Skeletal muscle tissue (tissue), 4 donors: ENCODE measurements around the gene PLOD2. TPM values are rescaled to one million over a fixed set of nuclear protein-coding genes. Genes with fewer than 3 reads are reported as not detected.

Experiments
- H3K27ac ChIP-seq: one replicate; pipeline ENCODE4 v1.7.0; 2013; ENCODE audit warnings: mild to moderate bottlenecking, low read depth, low read length, inconsistent platforms
- H3K27me3 ChIP-seq, 3 donors: one replicate each; pipeline ENCODE4 v1.7.0; 2013; ENCODE audit warnings: low read length in 3 of 3; ENCODE audit not compliant: control insufficient read depth in 3 of 3, insufficient read depth in 3 of 3
- H3K36me3 ChIP-seq, 3 donors: one replicate each; pipeline ENCODE4 v1.7.0; 2013; ENCODE audit warnings: low read length in 3 of 3; ENCODE audit not compliant: control insufficient read depth in 3 of 3, insufficient read depth in 3 of 3
- H3K4me1 ChIP-seq, 3 donors: one replicate each; pipeline ENCODE4 v1.7.0; 2013; ENCODE audit warnings: low read length in 3 of 3, mild to moderate bottlenecking in 3 of 3; ENCODE audit not compliant: control insufficient read depth in 3 of 3, insufficient read depth in 3 of 3
- H3K4me3 ChIP-seq, 3 donors: one replicate each; pipeline ENCODE4 v1.7.0; 2013; ENCODE audit warnings: low read length in 3 of 3
- H3K9ac ChIP-seq, 3 donors: one replicate each; pipeline ENCODE4 v1.7.0; 2013; ENCODE audit warnings: low read length in 3 of 3, mild to moderate bottlenecking in 3 of 3, moderate library complexity in 2 of 3, low read depth in 1 of 3
- H3K9me3 ChIP-seq, 3 donors: one replicate each; pipeline ENCODE4 v1.7.0; 2013; ENCODE audit warnings: low read length in 3 of 3; ENCODE audit not compliant: control insufficient read depth in 3 of 3
- total RNA-seq: library from RNA; depleted of rRNA; stranded (reverse); fragments of >200 nt; gene quantifications from one replicate; pipeline ENCODE4 v1.2.3, GENCODE V29; 2014
- donor health status: Osteomylitis.

Gene PLOD2
- total RNA-seq, 1 donor from 2014 or later = 22.4 TPM

GRCh38 chr3:146131616-146132410 lies 29.2 kb downstream of the PLOD2 start:
- Histone ChIP-seq H3K4me1 (peaks cover 0 to 4% (median 0%) of the 10 kb centered on the region in 3 donors), H3K27me3 (no peaks in the 10 kb centered on the region), H3K9ac (no peak overlapping the region), H3K27ac (no peak overlapping the region), H3K36me3 (no peaks in the 10 kb centered on the region), H3K9me3 (no peaks in the 10 kb centered on the region), H3K4me3 (no peak overlapping the region)

- no peak overlapping the region for H3K4me3 ChIP-seq
- peaks cover 0 to 4% (median 0%) of the 10 kb centered on the region in 3 donors for H3K4me1 ChIP-seq
- H3K36me3 ChIP-seq = no peaks in the 10 kb centered on the region
- H3K27ac ChIP-seq = no peak overlapping the region
- no peak overlapping the region for H3K9ac ChIP-seq
- H3K9me3 ChIP-seq = no peaks in the 10 kb centered on the region
- no peaks in the 10 kb centered on the region for H3K27me3 ChIP-seq
These were observed 30.1 kb downstream of the PLOD2 start for GRCh38 chr3:146130881-146131371.

GRCh38 chr3:146129750-146130149 lies 31.2 kb downstream of the PLOD2 start:
- Histone ChIP-seq H3K4me3 (no peak overlapping the region), H3K27me3 (no peaks in the 10 kb centered on the region), H3K27ac (no peak overlapping the region), H3K4me1 (peaks cover 0 to 4% (median 0%) of the 10 kb centered on the region in 3 donors), H3K9ac (no peak overlapping the region), H3K36me3 (no peaks in the 10 kb centered on the region), H3K9me3 (no peaks in the 10 kb centered on the region)

GRCh38 chr3:146128939-146129338 lies 32.0 kb downstream of the PLOD2 start:
- peaks cover 0 to 4% (median 0%) of the 10 kb centered on the region in 3 donors for H3K4me1 ChIP-seq
- H3K27me3 ChIP-seq = no peaks in the 10 kb centered on the region
- H3K27ac ChIP-seq = no peak overlapping the region
- no peaks in the 10 kb centered on the region for H3K9me3 ChIP-seq
- H3K9ac ChIP-seq = no peak overlapping the region
- H3K36me3 ChIP-seq = no peaks in the 10 kb centered on the region
- no peak overlapping the region for H3K4me3 ChIP-seq

- Histone ChIP-seq H3K4me1 (peaks cover 0 to 4% (median 0%) of the 10 kb centered on the region in 3 donors), H3K27ac (no peak overlapping the region), H3K4me3 (no peak overlapping the region), H3K27me3 (no peaks in the 10 kb centered on the region), H3K9me3 (no peaks in the 10 kb centered on the region), H3K9ac (no peak overlapping the region), H3K36me3 (no peaks in the 10 kb centered on the region)
These were observed 32.8 kb downstream of the PLOD2 start for GRCh38 chr3:146128179-146128578.

- no peaks in the 10 kb centered on the region for H3K36me3 ChIP-seq
- H3K4me3 ChIP-seq = no peak overlapping the region
- no peak overlapping the region for H3K27ac ChIP-seq
- no peaks in the 10 kb centered on the region for H3K27me3 ChIP-seq
- H3K9ac ChIP-seq = no peak overlapping the region
- no peaks in the 10 kb centered on the region for H3K9me3 ChIP-seq
- H3K4me1 ChIP-seq = no peaks in the 10 kb centered on the region
These were observed 35.0 kb downstream of the PLOD2 start for GRCh38 chr3:146125951-146126350.

GRCh38 chr3:146124126-146124801 lies 36.7 kb downstream of the PLOD2 start:
- Histone ChIP-seq H3K27me3 (no peaks in the 10 kb centered on the region), H3K4me3 (no peak overlapping the region), H3K9me3 (no peaks in the 10 kb centered on the region), H3K4me1 (no peaks in the 10 kb centered on the region), H3K9ac (no peak overlapping the region), H3K36me3 (no peaks in the 10 kb centered on the region), H3K27ac (no peak overlapping the region)

- H3K4me3 ChIP-seq = no peak overlapping the region
- peaks cover 0 to 3% (median 2%) of the 10 kb centered on the region in 3 donors for H3K36me3 ChIP-seq
- peaks cover 0 to 2% (median 0%) of the 10 kb centered on the region in 3 donors for H3K9me3 ChIP-seq
- H3K4me1 ChIP-seq = no peaks in the 10 kb centered on the region
- no peaks in the 10 kb centered on the region for H3K27me3 ChIP-seq
- H3K9ac ChIP-seq = no peak overlapping the region
- H3K27ac ChIP-seq = no peak overlapping the region
These were observed 43.3 kb downstream of the PLOD2 start for GRCh38 chr3:146117406-146118285.

GRCh38 chr3:146115619-146116018 lies 45.4 kb downstream of the PLOD2 start:
- peaks cover 0 to 2% (median 0%) of the 10 kb centered on the region in 3 donors for H3K9me3 ChIP-seq
- no peaks in the 10 kb centered on the region for H3K27me3 ChIP-seq
- peaks cover 0 to 3% (median 2%) of the 10 kb centered on the region in 3 donors for H3K36me3 ChIP-seq
- no peak overlapping the region for H3K27ac ChIP-seq
- H3K4me1 ChIP-seq = no peaks in the 10 kb centered on the region
- no peak overlapping the region for H3K4me3 ChIP-seq
- H3K9ac ChIP-seq = no peak overlapping the region
